Activated CD4-positive, alpha-beta T cell treated with anti-CD3 and anti-CD28 coated beads, Interleukin-2, amount 50 U/mL, for 4 hours (primary cell): Measurements from ENCODE around the gene SUMF1.
"Not testable (repeated sequence)": the region's sequence is repeated elsewhere in the genome, so short reads cannot be mapped to it uniquely, and the experiment has no call there.

Source experiments
- DNase-seq, 2 experiments: peaks; one replicate each; pipeline ENCODE4 v3.0.0-alpha.2; 2020

Gene SUMF1

DNA sequence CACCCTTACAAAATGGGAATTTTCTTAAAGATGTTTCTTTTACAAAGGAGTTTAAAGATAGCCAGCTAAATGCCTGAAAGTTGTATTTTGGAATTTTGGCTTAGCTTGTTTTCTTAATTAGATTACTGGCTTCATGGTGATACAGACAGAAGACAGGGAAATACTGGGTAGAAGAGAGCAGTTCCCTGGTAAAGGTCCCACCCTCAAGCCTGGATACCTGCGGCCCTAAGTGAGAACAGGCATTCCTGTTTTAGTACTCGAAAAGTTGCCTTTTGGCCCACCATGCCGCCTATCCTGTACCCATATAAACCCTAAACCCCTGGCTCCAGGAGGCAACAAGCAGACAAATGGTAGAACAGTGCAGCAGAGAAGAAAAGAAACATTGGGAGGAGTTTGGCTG is 134.5 kb downstream of the SUMF1 start:
- no peak for DNase-seq

DNA sequence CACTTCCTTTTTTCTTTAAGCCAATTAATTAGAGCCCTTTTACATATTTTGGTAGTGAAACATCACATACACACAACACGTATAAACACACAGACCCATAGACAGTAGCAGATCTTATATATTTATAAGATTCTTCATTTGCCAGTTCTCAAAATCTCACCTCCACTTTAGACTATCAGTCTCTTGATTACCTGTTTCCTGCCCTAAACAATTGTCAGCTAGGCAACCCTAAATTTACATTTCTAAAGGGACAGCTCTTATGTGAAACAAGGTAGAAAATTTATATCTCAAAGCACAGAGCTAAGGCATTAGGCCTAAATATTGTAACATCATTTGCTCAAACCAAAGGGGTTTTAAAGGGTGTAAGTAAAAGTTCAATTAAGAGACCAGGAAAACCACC is 135.0 kb downstream of the SUMF1 start:
- DNase-seq = no peak

DNA sequence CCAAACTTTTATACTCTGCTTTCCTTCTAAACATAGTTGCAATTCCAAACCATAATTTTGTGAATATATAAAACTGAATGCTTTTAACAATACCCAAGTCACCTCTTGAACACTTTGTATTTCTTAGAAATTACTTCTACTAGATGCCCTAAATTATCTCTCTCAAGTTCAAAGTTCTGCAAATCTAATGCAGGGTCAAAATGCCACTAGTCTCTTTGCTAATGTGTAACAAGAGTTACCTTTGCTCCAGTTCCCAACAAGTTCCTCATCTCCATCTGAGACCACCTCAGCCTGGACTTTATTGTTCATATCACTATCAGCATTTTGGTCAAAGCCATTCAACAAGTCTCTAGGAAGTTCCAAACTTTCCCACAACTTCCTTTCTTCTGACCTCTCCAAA is 137.3 kb downstream of the SUMF1 start:
- DNase-seq = not testable (repeated sequence)

DNA sequence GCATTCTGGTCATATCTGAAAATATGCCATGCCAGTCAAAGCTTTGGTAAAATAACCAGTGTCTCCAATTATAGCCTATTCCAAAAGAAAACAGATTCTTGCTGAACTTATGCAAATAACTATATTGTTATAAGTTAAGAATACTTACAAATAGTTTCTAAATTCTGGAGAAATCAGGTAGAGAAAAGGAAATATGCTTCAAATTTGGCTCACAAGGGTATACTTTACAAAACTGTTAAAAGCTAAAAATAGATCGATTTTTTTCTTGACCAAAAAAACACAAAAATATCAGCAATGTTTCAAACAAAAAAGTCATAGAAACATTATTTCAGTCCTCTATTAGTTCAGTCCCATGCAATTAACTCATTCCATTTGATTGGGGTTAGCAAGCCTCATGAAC is 140.2 kb downstream of the SUMF1 start:
- no peak for DNase-seq

DNA sequence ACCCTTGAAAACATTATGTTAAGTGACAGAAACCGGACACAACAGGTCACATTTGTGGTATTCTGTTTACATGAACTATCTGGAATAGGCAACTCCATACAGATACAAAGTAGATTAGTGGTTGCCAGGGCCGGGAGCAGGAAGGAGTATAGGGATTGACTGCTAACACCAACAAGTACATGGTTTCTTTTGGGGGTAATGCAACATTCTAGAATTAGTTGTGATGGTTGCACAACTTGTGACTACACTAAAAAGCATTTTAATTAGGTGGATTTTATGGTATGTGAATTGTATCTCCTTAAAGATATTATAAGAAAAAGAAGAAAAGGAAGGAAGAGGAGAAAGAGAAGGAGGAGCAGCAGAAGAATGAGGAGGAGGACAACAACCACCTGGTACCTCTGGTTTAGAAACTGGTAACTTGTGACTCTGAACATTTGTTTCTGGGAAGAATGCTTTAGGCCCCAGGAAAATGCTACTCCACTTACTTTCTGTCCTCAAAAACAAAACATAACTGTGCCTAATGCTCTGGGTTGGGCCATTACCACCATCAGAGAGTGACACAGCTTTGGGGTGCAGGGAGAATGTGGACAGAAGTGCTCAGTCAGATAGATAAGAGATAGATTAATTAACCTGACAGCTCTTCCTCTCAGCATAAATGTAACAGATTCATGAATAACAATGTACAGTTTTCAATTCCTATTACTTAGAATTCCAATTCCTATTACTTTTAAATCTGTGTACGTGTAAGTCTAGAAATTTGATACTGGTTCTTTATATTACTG is 143.6 kb downstream of the SUMF1 start:
- no peak for DNase-seq

DNA sequence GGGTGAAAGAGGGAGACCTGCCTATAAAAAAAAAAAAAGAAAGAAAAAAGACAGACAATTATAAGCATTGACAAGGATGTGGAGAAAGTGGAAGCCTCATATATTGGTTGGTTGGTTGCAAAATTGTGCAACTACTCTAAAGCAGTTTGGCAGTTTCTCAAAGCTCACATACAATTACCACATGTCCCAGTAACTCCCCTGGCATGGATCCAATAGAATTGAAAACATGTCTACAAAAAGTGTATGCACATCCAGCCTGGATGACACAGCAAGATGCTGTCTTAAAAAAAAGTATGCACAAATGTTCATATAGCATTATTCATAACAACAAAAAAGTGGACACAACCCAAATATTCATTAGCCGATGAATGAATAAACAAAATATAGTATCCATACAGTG is 144.4 kb downstream of the SUMF1 start:
- no peak for DNase-seq

DNA sequence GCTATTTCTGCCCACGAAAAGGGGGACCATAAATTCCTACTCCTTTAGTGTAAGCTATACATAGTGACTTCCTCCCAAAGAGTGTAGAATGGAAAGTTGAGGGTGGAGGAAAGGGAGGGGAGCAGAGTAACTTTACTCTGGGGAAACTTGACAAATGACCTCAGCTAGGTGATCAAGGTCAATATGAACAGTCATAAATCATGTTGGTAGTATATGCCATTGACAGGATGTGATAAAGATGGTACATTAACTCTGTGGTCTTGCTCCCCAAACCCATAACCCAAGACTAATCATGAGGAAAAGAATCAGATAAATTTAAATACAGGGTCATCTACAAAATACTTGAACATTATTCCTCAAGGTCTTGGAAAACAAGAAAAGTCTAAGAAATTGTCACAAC is 145.3 kb downstream of the SUMF1 start:
- no peak for DNase-seq

DNA sequence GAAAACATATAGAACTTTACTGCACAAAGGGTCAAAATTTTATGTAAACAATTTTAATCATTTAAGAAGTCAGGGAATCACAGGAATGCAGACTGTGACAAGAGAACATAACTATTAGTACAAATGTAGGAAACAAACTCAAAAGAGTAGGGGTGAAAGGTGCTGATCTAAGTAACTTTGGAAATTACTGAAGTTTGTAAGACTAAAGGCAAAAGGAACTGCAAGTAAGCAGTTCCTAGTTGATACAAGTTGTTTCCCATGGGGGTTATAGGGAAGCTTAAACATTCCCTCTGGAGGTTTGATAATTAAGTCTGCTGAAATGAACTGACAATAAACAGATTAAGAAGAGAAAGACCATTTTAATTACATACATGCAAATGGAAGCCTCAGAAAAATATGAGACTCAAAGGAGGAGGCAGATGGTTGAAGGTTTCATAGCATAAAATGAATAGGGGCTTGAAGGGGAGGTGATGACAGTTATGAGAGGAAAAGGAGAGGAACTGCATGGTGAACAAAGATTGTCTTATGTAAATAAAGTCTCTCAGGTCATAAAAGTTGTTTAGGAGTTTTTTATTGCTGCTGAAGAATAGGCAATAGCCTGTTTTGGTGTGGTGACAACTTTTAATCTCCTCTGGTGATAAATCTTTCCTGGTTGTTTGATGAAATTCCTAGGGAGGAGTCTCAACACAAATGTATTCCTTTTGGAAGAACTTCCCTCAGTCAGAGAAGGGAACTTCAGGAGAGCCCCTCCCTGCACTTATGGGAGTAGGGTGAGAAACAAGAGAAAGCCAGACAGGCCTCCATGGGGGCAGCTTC is 146.8 kb downstream of the SUMF1 start:
- no peak for DNase-seq

DNA sequence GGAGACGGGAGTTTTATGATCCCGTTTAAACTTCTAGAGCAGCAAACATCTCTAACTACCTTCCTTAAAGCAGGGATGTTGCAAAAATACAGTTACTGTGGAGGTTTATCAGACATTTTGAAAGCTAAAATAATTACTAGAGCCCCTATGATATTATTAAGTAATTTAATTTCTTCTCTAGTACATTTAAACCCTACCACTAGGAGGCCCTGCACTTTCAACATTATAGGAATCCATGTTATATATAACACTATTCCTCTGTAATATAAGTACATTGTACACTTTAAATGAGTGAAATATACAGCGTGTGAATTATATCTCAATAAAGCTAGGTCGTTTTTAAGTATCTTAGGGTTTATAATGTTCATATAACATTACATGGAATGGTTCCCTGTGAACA is 152.4 kb downstream of the SUMF1 start:
- DNase-seq = no peak

DNA sequence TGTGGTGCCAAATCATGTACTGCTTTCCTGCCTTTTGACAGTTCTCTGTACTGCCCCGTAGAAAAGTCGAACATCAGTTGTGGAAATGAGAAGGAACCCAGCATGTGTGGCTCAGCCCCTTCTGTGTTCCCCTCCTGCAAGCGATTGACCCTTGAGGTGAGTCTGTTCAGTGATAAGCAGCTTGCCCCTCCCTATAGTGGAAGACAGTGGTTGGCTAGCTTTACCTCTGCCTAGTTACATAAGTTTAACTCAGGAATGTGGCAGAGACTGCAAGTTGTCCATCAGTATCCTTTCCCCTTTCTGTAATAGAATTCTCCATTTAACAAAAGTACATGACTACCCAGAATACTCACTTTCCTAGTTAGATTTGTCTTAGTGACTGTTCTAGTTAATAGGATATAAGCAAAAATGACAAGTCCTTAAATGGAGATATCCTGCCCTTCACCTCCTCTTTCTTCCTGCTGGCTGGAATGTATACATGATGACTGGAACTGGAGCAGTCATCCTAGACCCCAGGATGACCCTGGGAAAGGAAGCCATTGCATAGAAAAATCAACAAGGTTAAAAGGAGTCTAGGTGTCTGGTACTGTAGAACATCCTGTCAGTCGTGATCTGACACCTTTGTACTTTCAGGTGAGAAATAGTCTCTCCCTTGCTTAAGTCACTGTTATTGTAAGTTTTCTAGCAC is 153.3 kb downstream of the SUMF1 start:
- DNase-seq = no peak

DNA sequence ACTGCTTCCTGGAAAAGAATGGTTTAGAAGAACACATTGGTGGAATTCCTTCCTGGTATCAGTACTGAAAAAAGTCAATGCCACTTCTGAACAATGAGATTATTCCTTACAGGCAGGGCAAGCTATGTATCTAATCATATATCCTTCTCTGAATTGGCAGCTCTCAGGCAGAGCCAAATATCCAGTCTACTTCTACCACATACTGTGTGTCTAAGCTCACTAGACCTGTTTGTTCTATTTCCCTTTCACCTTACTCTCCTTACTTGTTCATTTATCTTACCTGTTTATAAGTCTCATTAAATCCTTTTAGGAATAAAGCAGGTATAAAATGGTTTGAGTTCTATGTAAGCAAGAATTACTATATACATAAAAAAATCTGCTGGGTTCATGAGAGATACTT is 155.6 kb downstream of the SUMF1 start:
- no peak for DNase-seq
